Natural killer cell (primary cell): ENCODE data around the gene PJA2. TPM values are rescaled to one million over a fixed set of nuclear protein-coding genes. Genes with fewer than 3 reads are reported as not detected.

Experiments used
- ATAC-seq, 3 donors: fragments of 150-1000 bp in 2 of 3; fragments of 200-7000 bp in 1 of 3; cut with Tn5 transposase; 1 replicate in 1 of 3; 2 replicates in 2 of 3; pipeline ENCODE4 v1.10.0; 2021; ENCODE audit warnings: mild to moderate bottlenecking in 2 of 3, moderate library complexity in 2 of 3
- DNase-seq, 2 donors: peaks; one replicate each; pipeline versions ENCODE4 v3.0.0 to v3.0.0-alpha.2; 2013 to 2021; ENCODE audit warnings: mixed read lengths in 1 of 2
- H3K27ac ChIP-seq: one replicate; pipeline ENCODE4 v1.5.1; 2013; ENCODE audit warnings: mild to moderate bottlenecking, low read length
- H3K27me3 ChIP-seq: one replicate; pipeline ENCODE4 v1.6.1; 2013; ENCODE audit warnings: low read length; ENCODE audit not compliant: control insufficient read depth, insufficient read depth
- H3K36me3 ChIP-seq: one replicate; pipeline ENCODE4 v1.6.1; 2013; ENCODE audit warnings: low read length; ENCODE audit not compliant: control insufficient read depth, insufficient read depth
- H3K4me1 ChIP-seq: one replicate; pipeline ENCODE4 v1.6.1; 2013; ENCODE audit warnings: low read length; ENCODE audit not compliant: control insufficient read depth, insufficient read depth
- H3K4me3 ChIP-seq: one replicate; pipeline ENCODE4 v1.5.1; 2013; ENCODE audit warnings: low read length
- H3K9me3 ChIP-seq: one replicate; pipeline ENCODE4 v1.6.1; 2013; ENCODE audit warnings: low read length; ENCODE audit not compliant: control insufficient read depth, insufficient read depth
- H3K27ac Mint-ChIP-seq, 2 donors: one replicate each; pipeline ENCODE4 v1.8.0; 2022; ENCODE audit warnings: mild to moderate bottlenecking in 2 of 2, mixed read lengths in 2 of 2, moderate library complexity in 1 of 2
- H3K27me3 Mint-ChIP-seq, 2 donors: one replicate each; pipeline ENCODE4 v1.8.0; 2022; ENCODE audit warnings: low read depth in 2 of 2, mixed read lengths in 2 of 2
- H3K36me3 Mint-ChIP-seq: one replicate; pipeline ENCODE4 v1.8.0; 2022; ENCODE audit warnings: mixed read lengths
- H3K4me1 Mint-ChIP-seq, 2 donors: one replicate each; pipeline ENCODE4 v1.8.0; 2022; ENCODE audit warnings: mixed read lengths in 2 of 2
- H3K4me3 Mint-ChIP-seq: one replicate; pipeline ENCODE4 v1.8.0; 2022; ENCODE audit warnings: mild to moderate bottlenecking, moderate library complexity, mixed read lengths
- H3K9me3 Mint-ChIP-seq, 2 donors: one replicate each; pipeline ENCODE4 v1.8.0; 2022; ENCODE audit warnings: mixed read lengths in 2 of 2
- CTCF ChIP-seq: fragments of 200-600 bp; IDR thresholded peaks from one replicate; pipeline ENCODE4 v1.8.0; 2022; ENCODE audit warnings: antibody characterized with exemption
- WGBS: methylation state at CpG from one replicate; pipeline ENCODE4 v1.1.7; 2013; ENCODE audit warnings: missing lambda C conversion rate; ENCODE audit not compliant: insufficient coverage; 5-methylcytosine and 5-hydroxymethylcytosine counted together
- intact Hi-C: fragments of 100-400 bp; cut with micrococcal nuclease; formaldehyde crosslinking; loops from one replicate; pipeline ENCODE4 v1.14.2; 2022
- total RNA-seq, 4 donors: library from RNA; stranded (reverse); fragments of 120-200 nt in 1 of 4; gene quantifications; one replicate each; pipeline versions ENCODE4 v1.2.3 to v1.2.4, GENCODE V29; 2013 to 2022

PJA2 gene
- total RNA-seq, 3 donors from 2014 or later (not counting 1 experiment from before 2014, with no cell fraction given): 85.6 to 99.8 (median 90.8) TPM

- peaks cover 37 to 63% of the 10 kb centered on the region in 2 donors for H3K4me1 Mint-ChIP-seq
- no peaks in the 10 kb centered on the region for H3K27me3 Mint-ChIP-seq
- Histone ChIP-seq H3K27me3 (no peaks in the 10 kb centered on the region), H3K9me3 (no peaks in the 10 kb centered on the region), H3K27ac (no peak overlapping the region), H3K4me3 (no peak overlapping the region), H3K36me3 (peaks cover 30% of the 10 kb centered on the region), H3K4me1 (no peaks in the 10 kb centered on the region)
- no peaks in the 10 kb centered on the region for H3K9me3 Mint-ChIP-seq
- H3K4me3 Mint-ChIP-seq: no peak overlapping the region
- peak overlapping the region; percentile 41 to 70 for H3K27ac Mint-ChIP-seq
- intact Hi-C loops: no loop called here
- TF ChIP-seq CTCF: no peak
- DNase-seq (no peak), ATAC-seq (no peak)
- peaks cover 7% of the 10 kb centered on the region for H3K36me3 Mint-ChIP-seq
These were observed 35.8 kb downstream of the PJA2 start for GRCh38 chr5:109373932-109374331.

- Mint-ChIP-seq H3K36me3 (peaks cover 11% of the 10 kb centered on the region), H3K9me3 (no peaks in the 10 kb centered on the region), H3K27me3 (no peaks in the 10 kb centered on the region), H3K4me3 (no peak overlapping the region), H3K27ac (no peak overlapping the region), H3K4me1 (peaks cover 23 to 50% of the 10 kb centered on the region in 2 donors)
- H3K9me3 ChIP-seq: no peaks in the 10 kb centered on the region
- H3K27ac ChIP-seq: no peak overlapping the region
- no peaks in the 10 kb centered on the region for H3K4me1 ChIP-seq
- no peak for TF ChIP-seq CTCF
- intact Hi-C loops: no loop called here
- no peaks in the 10 kb centered on the region for H3K27me3 ChIP-seq
- 93% methylated on average over 1 of the region's 2 CpGs for WGBS
- ATAC-seq (no peak), DNase-seq (no peak)
- no peak overlapping the region for H3K4me3 ChIP-seq
- peaks cover 29% of the 10 kb centered on the region for H3K36me3 ChIP-seq
These were observed 39.4 kb downstream of the PJA2 start for GRCh38 chr5:109370343-109370742.

- ATAC-seq (no peak), DNase-seq (no peak)
- H3K27me3 Mint-ChIP-seq: no peaks in the 10 kb centered on the region
- H3K9me3 ChIP-seq: no peaks in the 10 kb centered on the region
- intact Hi-C loops: no loop called here
- H3K4me3 ChIP-seq: no peak overlapping the region
- no peak overlapping the region for H3K27ac Mint-ChIP-seq
- H3K27ac ChIP-seq: no peak overlapping the region
- H3K4me3 Mint-ChIP-seq: no peak overlapping the region
- H3K4me1 Mint-ChIP-seq: peaks cover 25 to 43% of the 10 kb centered on the region in 2 donors
- peaks cover 46% of the 10 kb centered on the region for H3K36me3 ChIP-seq
- no peaks in the 10 kb centered on the region for H3K27me3 ChIP-seq
- TF ChIP-seq CTCF: no peak
- H3K36me3 Mint-ChIP-seq: peaks cover 18% of the 10 kb centered on the region
- peaks cover 4% of the 10 kb centered on the region for H3K4me1 ChIP-seq
- H3K9me3 Mint-ChIP-seq: no peaks in the 10 kb centered on the region
These were observed 44.1 kb downstream of the PJA2 start for GRCh38 chr5:109365653-109366052.

- intact Hi-C loops: no loop called here
- H3K36me3 ChIP-seq: peaks cover 52% of the 10 kb centered on the region
These were observed 44.8 kb downstream of the PJA2 start for GRCh38 chr5:109364977-109365376.

More at GRCh38 chr5:109364977-109365376, 44.8 kb downstream of the PJA2 start:
- no peak for TF ChIP-seq CTCF
- WGBS: 91% methylated on average over 1 of the region's 3 CpGs
- Mint-ChIP-seq H3K27ac (no peak overlapping the region), H3K27me3 (no peaks in the 10 kb centered on the region), H3K9me3 (no peaks in the 10 kb centered on the region), H3K4me1 (peaks cover 25 to 43% of the 10 kb centered on the region in 2 donors), H3K36me3 (peaks cover 18% of the 10 kb centered on the region), H3K4me3 (no peak overlapping the region)
- ATAC-seq: no peak
- H3K27ac ChIP-seq: no peak overlapping the region
- no peaks in the 10 kb centered on the region for H3K27me3 ChIP-seq
- H3K4me3 ChIP-seq: no peak overlapping the region
- peaks cover 4% of the 10 kb centered on the region for H3K4me1 ChIP-seq
- H3K9me3 ChIP-seq: no peaks in the 10 kb centered on the region
- DNase-seq: no peak
